ENCODE results near the gene FTO.

FTO gene

GRCh38 chr16:54007504-54007903 is 303.5 kb downstream of the FTO start:
- H3K4me1 ChIP-seq: no peaks in the 10 kb centered on the region
- H3K27ac ChIP-seq: no peak overlapping the region
- H3K9me3 ChIP-seq (ENCODE audit: control insufficient read depth, low read length): no peaks in the 10 kb centered on the region
- H3K4me2 ChIP-seq (ENCODE audit: low read length): no peak overlapping the region
- H3K27me3 ChIP-seq (ENCODE audit: control insufficient read depth, insufficient read depth, low read length): no peaks in the 10 kb centered on the region
- H3K36me3 ChIP-seq (ENCODE audit: control insufficient read depth, insufficient read depth, low read length): no peaks in the 10 kb centered on the region
- TF ChIP-seq CTCF (IDR thresholded peaks at IDR 0.05): no peak
- no peak overlapping the region for H3K9ac ChIP-seq
- no peak overlapping the region for H2AFZ ChIP-seq
- no peaks in the 10 kb centered on the region for H3K79me2 ChIP-seq
- no peak overlapping the region for H3K4me3 ChIP-seq (ENCODE audit: low read depth, low read length)

GRCh38 chr16:54009464-54010176 is 305.7 kb downstream of the FTO start:
- Histone ChIP-seq H3K9me3 (ENCODE audit: control insufficient read depth, low read length) (no peaks in the 10 kb centered on the region), H3K4me3 (ENCODE audit: low read depth, low read length) (no peak overlapping the region), H3K79me2 (no peaks in the 10 kb centered on the region), H3K27me3 (ENCODE audit: control insufficient read depth, insufficient read depth, low read length) (no peaks in the 10 kb centered on the region), H3K27ac (no peak overlapping the region), H3K4me1 (no peaks in the 10 kb centered on the region), H3K4me2 (ENCODE audit: low read length) (no peak overlapping the region), H3K9ac (no peak overlapping the region), H3K36me3 (ENCODE audit: control insufficient read depth, insufficient read depth, low read length) (no peaks in the 10 kb centered on the region), H2AFZ (no peak overlapping the region)
- TF ChIP-seq CTCF (IDR thresholded peaks at IDR 0.05): no peak

- Histone ChIP-seq H3K4me2 (ENCODE audit: low read length) (no peak overlapping the region), H3K79me2 (no peaks in the 10 kb centered on the region), H3K9me3 (ENCODE audit: control insufficient read depth, low read length) (no peaks in the 10 kb centered on the region)
Observed at GRCh38 chr16:54015147-54015546, 311.2 kb downstream of the FTO start.

GRCh38 chr16:54022362-54022761 is 318.4 kb downstream of the FTO start:
- Histone ChIP-seq H3K4me1 (no peaks in the 10 kb centered on the region), H3K27me3 (ENCODE audit: control insufficient read depth, insufficient read depth, low read length) (no peaks in the 10 kb centered on the region), H2AFZ (no peak overlapping the region), H3K36me3 (ENCODE audit: control insufficient read depth, insufficient read depth, low read length) (no peaks in the 10 kb centered on the region), H3K27ac (no peak overlapping the region), H3K9me3 (ENCODE audit: control insufficient read depth, low read length) (no peaks in the 10 kb centered on the region), H3K4me2 (ENCODE audit: low read length) (no peak overlapping the region), H3K79me2 (no peaks in the 10 kb centered on the region), H3K9ac (no peak overlapping the region), H3K4me3 (ENCODE audit: low read depth, low read length) (no peak overlapping the region)
- TF ChIP-seq CTCF (IDR thresholded peaks at IDR 0.05): no peak

More at GRCh38 chr16:54015147-54015546, 311.2 kb downstream of the FTO start:
- Histone ChIP-seq H3K4me1 (no peaks in the 10 kb centered on the region), H3K27me3 (ENCODE audit: control insufficient read depth, insufficient read depth, low read length) (no peaks in the 10 kb centered on the region), H3K27ac (no peak overlapping the region), H2AFZ (no peak overlapping the region), H3K9ac (no peak overlapping the region), H3K4me3 (ENCODE audit: low read depth, low read length) (no peak overlapping the region), H3K36me3 (ENCODE audit: control insufficient read depth, insufficient read depth, low read length) (no peaks in the 10 kb centered on the region)
- TF ChIP-seq CTCF (IDR thresholded peaks at IDR 0.05): no peak

GRCh38 chr16:54026456-54026855 is 322.5 kb downstream of the FTO start:
- TF ChIP-seq CTCF (IDR thresholded peaks at IDR 0.05): no peak
- Histone ChIP-seq H3K4me3 (ENCODE audit: low read depth, low read length) (no peak overlapping the region), H2AFZ (no peak overlapping the region), H3K9me3 (ENCODE audit: control insufficient read depth, low read length) (no peaks in the 10 kb centered on the region), H3K36me3 (ENCODE audit: control insufficient read depth, insufficient read depth, low read length) (no peaks in the 10 kb centered on the region), H3K9ac (no peak overlapping the region), H3K27me3 (ENCODE audit: control insufficient read depth, insufficient read depth, low read length) (no peaks in the 10 kb centered on the region), H3K79me2 (no peaks in the 10 kb centered on the region), H3K27ac (no peak overlapping the region), H3K4me2 (ENCODE audit: low read length) (no peak overlapping the region), H3K4me1 (no peaks in the 10 kb centered on the region)

Data from parathyroid adenoma (tissue), 2 donors.